Measurements from ENCODE around the gene UBE2A.

The UBE2A gene

GRCh38 chrX:119583431-119584059, 9.2 kb downstream of the UBE2A start:
- peaks cover 0 to 2% of the 10 kb centered on the region in 2 donors for H3K4me1 Mint-ChIP-seq (ENCODE audit: low read depth in 2 of 2)
- H3K27me3 Mint-ChIP-seq, result no peaks in the 10 kb centered on the region
- H3K4me3 Mint-ChIP-seq, result no peak overlapping the region
- H3K36me3 Mint-ChIP-seq (ENCODE audit: insufficient read depth), result no peaks in the 10 kb centered on the region
- ATAC-seq (replicated peaks), result no peak
- no peak for DNase-seq
- peak overlapping the region; percentile 39 to 68 for H3K27ac Mint-ChIP-seq
- no peaks in the 10 kb centered on the region for H3K9me3 Mint-ChIP-seq

DNA sequence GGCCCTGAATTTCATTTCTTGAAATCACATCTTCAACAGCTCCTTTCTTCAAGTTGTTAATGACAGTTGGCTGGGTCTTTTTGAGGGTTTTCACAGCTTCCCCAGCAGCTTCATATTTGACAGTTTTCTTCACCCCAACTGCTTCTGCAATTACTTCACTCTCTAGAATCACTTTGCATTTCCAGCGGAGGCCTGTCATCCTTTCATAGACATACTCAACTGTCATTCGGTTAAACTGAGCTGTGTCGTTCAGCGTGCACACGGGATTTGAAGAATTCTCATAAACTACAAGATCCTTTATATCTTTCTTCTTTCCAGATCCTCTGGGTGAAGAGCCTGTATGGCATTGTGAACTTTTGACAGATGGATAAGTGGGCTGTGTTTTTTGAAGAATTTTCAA, 15.4 kb downstream of the UBE2A start:
- Mint-ChIP-seq H3K9me3 (no peaks in the 10 kb centered on the region), H3K4me3 (no peak overlapping the region), H3K27ac (peak overlapping the region in 1 of 2 donors; percentile 56), H3K27me3 (no peaks in the 10 kb centered on the region), H3K36me3 (ENCODE audit: insufficient read depth) (peaks cover 33% of the 10 kb centered on the region), H3K4me1 (ENCODE audit: low read depth in 2 of 2) (peaks cover 0 to 5% of the 10 kb centered on the region in 2 donors)
- ATAC-seq (replicated peaks), result no peak
- DNase-seq, result no peak

DNA sequence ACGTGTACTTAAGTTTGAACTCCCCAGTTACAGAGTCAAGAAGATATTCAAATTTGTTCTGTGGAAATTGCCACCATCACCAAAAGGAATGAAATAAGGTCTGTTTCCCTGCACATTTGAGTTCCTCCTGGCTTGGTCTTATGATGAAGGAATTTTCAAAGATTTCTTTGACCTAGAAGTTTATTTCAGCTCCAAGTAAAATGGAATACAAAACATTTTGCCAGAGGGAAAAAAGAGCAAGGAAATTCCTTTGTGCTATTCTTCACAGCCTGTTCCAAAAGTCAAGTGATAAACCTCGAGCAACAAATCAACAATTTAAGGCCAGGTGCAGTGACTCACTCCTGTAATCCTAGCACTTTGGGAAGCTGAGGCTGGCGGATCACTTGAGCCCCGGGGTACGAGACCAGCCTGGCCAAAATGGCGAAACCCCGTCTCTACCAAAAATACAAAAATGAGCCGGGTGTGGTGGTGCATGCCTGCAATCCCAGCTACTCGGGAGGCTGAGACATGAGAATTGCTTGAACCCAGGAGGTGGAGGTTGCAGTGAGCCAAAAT, 28.4 kb downstream of the UBE2A start:
- Mint-ChIP-seq H3K4me1 (ENCODE audit: low read depth in 2 of 2) (peaks cover 12 to 16% of the 10 kb centered on the region in 2 donors), H3K9me3 (no peaks in the 10 kb centered on the region), H3K36me3 (ENCODE audit: insufficient read depth) (peaks cover 24% of the 10 kb centered on the region), H3K27ac (no peak overlapping the region), H3K4me3 (no peak overlapping the region), H3K27me3 (no peaks in the 10 kb centered on the region)
- ATAC-seq (replicated peaks) (no peak), DNase-seq (no peak)

DNA sequence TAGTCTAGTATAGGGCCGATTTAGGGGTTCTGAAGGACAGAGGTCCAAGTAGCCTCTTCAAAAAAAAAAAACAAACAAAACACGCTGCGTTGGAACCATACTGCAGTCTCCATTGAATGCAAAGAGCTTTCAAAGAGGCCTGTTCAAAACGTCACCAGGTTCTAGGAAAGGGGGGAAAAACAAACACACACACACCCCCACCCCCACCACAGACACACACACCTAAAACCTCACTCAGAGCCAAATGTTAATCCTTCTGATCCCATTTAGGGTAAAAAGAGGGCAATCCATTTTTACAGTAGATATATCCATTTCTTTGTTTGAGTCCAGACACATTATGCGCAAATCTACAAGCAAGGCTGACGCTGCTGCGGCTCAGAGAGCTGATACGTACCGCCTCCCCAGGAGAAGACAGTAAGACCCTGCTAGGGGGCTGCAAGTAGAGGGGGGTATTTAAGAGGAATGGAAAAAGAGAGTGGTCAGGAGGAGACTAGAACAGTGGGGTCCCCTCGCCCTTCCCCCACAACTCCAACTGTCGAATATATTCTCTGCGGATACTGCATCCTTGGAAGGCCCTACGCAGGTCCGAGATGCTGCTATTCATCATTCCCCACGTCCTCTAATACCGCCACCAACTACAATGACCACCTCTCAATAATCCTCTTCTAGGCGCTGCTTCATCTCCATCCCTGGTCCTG, 30.6 kb downstream of the UBE2A start:
- no peak for DNase-seq
- H3K4me1 Mint-ChIP-seq (ENCODE audit: low read depth in 2 of 2), result peaks cover 12% of the 10 kb centered on the region in 2 donors

GRCh38 chrX:119605464-119606279, 31.3 kb downstream of the UBE2A start:
- Mint-ChIP-seq H3K27me3 (no peaks in the 10 kb centered on the region), H3K36me3 (ENCODE audit: insufficient read depth) (peaks cover 20% of the 10 kb centered on the region), H3K9me3 (no peaks in the 10 kb centered on the region), H3K4me1 (ENCODE audit: low read depth in 2 of 2) (peaks cover 15 to 16% of the 10 kb centered on the region in 2 donors), H3K27ac (peak overlapping the region; percentile 95 to 97), H3K4me3 (peak overlapping the region; percentile 93 to 96)
- DNase-seq (peak in 2 of 3 experiments; percentile 27 to 30), ATAC-seq (replicated peaks) (peak; percentile 62)

More for the DNA sequence above, 30.6 kb downstream of the UBE2A start:
- Mint-ChIP-seq H3K27ac (peak overlapping the region; percentile 95 to 96), H3K4me3 (peak overlapping the region; percentile 93 to 96), H3K9me3 (no peaks in the 10 kb centered on the region), H3K27me3 (no peaks in the 10 kb centered on the region), H3K36me3 (ENCODE audit: insufficient read depth) (peaks cover 24% of the 10 kb centered on the region)
- ATAC-seq (replicated peaks), result no peak

GRCh38 chrX:119606280-119607017, 32.1 kb downstream of the UBE2A start, which contains the start of gene NKRF:
NKRF (minus strand) TSS chrX:119606424.
- Mint-ChIP-seq H3K27me3 (no peaks in the 10 kb centered on the region), H3K4me3 (peak within 1 kb of the TSS; percentile 93 to 96), H3K9me3 (no peaks in the 10 kb centered on the region), H3K36me3 (ENCODE audit: insufficient read depth) (peaks cover 13% of the 10 kb centered on the region), H3K27ac (peak within 1 kb of the TSS; percentile 95 to 97), H3K4me1 (ENCODE audit: low read depth in 2 of 2) (peaks cover 15 to 16% of the 10 kb centered on the region in 2 donors)
- DNase-seq (peak; percentile 84 to 89 (median 87)), ATAC-seq (replicated peaks) (peak; percentile 76)

DNA sequence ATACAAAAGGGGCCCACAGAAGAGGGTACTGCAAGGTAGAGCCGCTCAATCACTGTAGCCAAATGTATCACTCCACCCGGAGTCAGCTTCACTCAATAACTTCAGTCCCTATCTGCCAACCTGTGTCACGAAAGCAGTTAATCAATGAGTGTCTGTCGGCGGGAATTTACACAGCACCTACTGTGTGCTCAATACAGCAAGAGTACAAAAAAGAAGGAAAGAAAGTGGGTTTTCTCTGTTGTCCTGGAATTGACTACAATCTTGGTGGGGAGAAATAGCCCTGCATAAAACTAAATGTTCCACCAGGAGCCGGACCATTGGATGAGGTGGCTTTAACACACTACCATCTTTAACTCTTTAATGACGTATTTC, 32.6 kb downstream of the UBE2A start:
- Mint-ChIP-seq H3K9me3 (no peaks in the 10 kb centered on the region), H3K27me3 (no peaks in the 10 kb centered on the region), H3K36me3 (ENCODE audit: insufficient read depth) (peaks cover 13% of the 10 kb centered on the region), H3K4me1 (ENCODE audit: low read depth in 2 of 2) (peaks cover 13 to 16% of the 10 kb centered on the region in 2 donors), H3K4me3 (peak overlapping the region; percentile 93 to 96), H3K27ac (peak overlapping the region; percentile 95 to 97)
- DNase-seq, result no peak
- ATAC-seq (replicated peaks), result no peak

- ATAC-seq (replicated peaks) (no peak), DNase-seq (no peak)
- H3K4me1 Mint-ChIP-seq (ENCODE audit: low read depth in 2 of 2), result peaks cover 4 to 5% of the 10 kb centered on the region in 2 donors
- peak overlapping the region in 1 of 2 donors; percentile 32 for H3K27ac Mint-ChIP-seq
- H3K36me3 Mint-ChIP-seq (ENCODE audit: insufficient read depth), result peaks cover 11% of the 10 kb centered on the region
- no peak overlapping the region for H3K4me3 Mint-ChIP-seq
- no peaks in the 10 kb centered on the region for H3K27me3 Mint-ChIP-seq
- H3K9me3 Mint-ChIP-seq, result no peaks in the 10 kb centered on the region
Measured at GRCh38 chrX:119614776-119615175, 40.4 kb downstream of the UBE2A start.

DNA sequence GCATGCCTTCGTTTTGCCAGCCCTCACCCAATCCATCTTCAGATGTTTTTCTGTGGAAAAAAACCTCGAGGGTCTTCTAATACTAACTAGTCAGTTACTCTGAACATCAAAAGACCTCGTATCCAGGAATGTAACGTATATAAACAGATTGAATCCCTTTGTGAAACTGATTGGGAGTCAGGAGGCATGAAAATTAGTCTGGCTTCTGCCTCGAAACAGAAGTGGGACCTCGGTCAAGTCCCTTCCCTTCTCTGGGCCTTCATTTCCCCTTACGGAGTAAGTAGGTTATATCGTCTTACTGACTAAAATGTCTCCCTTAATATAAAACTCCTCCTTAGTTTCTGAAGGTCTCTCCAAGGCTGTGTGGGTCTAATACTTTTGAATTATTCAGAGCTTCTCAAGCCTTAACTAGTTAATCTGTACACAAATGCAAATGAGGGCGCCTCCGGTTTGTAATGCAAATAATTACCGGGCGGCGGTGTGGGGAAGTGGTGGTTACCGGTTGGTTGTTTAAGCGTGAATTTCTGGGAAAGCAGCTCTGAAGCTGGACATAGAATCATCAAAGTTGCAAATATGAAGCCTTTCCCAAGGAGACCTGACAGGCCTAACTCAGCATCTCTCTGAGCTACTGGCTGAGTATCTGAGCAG, 43.3 kb downstream of the UBE2A start:
- no peak overlapping the region for H3K27ac Mint-ChIP-seq
- peaks cover 0 to 2% of the 10 kb centered on the region in 2 donors for H3K4me1 Mint-ChIP-seq (ENCODE audit: low read depth in 2 of 2)
- no peak overlapping the region for H3K4me3 Mint-ChIP-seq
- H3K9me3 Mint-ChIP-seq, result no peaks in the 10 kb centered on the region
- no peak for DNase-seq
- H3K27me3 Mint-ChIP-seq, result no peaks in the 10 kb centered on the region
- H3K36me3 Mint-ChIP-seq (ENCODE audit: insufficient read depth), result peaks cover 23% of the 10 kb centered on the region
- ATAC-seq (replicated peaks), result no peak

DNA sequence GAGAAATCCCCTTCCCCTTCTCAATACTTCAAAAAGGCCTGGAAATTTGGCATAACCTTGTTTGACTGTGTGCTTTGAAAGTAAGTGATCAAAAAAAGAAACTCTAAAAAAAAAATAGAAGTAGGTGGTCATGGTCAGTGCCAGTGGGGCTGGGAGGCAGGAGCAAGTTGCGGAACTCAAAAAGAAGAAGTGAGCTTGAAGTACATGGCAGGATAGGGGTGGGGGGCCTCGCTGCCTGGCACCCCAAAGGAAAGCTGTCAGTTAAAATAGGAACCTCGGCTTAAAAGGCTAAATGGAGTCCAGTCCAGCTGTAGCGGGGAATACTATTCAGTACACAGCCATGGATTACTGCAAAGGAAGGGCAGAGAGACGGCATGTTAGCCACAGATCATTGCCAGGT, 44.1 kb downstream of the UBE2A start:
- H3K9me3 Mint-ChIP-seq, result no peaks in the 10 kb centered on the region
- H3K4me1 Mint-ChIP-seq (ENCODE audit: low read depth in 2 of 2), result peaks cover 0 to 2% of the 10 kb centered on the region in 2 donors
- no peak for DNase-seq
- no peak overlapping the region for H3K4me3 Mint-ChIP-seq
- ATAC-seq (replicated peaks), result no peak
- H3K36me3 Mint-ChIP-seq (ENCODE audit: insufficient read depth), result peaks cover 29% of the 10 kb centered on the region
- H3K27me3 Mint-ChIP-seq, result no peaks in the 10 kb centered on the region
- no peak overlapping the region for H3K27ac Mint-ChIP-seq

DNA sequence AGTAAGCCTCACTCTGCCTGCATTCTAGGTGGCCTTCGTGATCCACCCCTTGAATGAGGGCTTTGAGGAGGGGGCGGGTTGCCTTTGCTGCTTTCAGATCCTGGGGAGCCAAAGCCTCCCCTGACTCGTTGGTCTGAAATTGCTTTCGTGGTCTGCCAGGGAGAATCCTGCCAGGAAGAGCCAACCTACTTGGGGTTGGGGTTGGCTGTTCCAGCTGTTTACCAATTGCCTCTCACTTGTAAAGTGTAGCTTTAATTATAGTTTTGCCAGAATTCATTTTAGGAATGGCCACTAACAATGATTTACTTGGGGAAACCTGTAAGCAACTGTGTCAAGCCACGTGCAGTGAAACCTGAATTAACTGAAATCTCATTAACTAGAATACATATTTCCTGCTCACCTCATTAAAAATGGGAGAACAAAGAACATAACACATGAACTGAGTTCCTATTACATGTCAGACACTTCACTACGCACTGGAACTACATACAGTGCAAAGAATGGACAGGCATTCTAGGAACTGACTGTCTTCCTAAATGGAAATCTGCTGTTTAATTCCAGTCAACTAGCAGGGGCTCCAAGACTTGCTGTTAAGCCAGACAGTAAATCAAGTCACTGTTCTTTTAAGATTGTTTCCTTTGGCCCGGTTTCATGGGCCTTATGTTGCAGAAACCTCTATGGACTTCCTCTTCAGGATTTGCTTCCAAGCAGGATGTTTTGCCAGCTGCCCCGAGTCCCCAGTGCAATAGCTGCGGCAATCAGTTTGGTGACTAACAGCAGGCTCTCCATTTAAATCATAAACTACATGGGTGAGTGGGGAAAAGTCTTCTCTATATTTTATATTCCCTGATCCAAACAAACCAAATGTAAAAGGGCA, 48.2 kb downstream of the UBE2A start:
- no peaks in the 10 kb centered on the region for H3K27me3 Mint-ChIP-seq

DNA sequence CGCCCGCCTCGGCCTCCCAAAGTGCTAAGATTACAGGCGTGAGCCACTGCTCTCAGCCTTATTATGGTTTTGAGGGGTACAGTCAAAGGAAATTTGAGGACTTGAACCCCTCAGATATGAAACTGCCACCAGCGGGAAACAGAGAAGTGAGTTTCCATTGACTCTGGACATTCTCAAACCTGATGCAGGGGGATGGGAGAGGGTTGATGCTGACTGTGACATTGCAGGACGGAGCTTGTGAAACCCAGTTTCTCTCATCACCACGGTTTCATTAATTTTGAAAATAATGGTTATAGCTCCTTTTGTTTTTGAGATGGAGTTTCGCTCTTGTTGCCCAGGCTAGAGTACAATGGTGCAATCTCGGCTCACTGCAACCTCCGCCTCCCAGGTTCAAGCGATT, 50.1 kb downstream of the UBE2A start:
- no peaks in the 10 kb centered on the region for H3K27me3 Mint-ChIP-seq
- ATAC-seq (replicated peaks), result no peak
- no peak for DNase-seq
- H3K27ac Mint-ChIP-seq, result no peak overlapping the region
- H3K4me1 Mint-ChIP-seq (ENCODE audit: low read depth in 2 of 2), result no peaks in the 10 kb centered on the region
- no peaks in the 10 kb centered on the region for H3K9me3 Mint-ChIP-seq
- H3K4me3 Mint-ChIP-seq, result no peak overlapping the region
- H3K36me3 Mint-ChIP-seq (ENCODE audit: insufficient read depth), result peaks cover 67% of the 10 kb centered on the region

More for the DNA sequence above, 48.2 kb downstream of the UBE2A start:
- Mint-ChIP-seq H3K4me3 (no peak overlapping the region), H3K36me3 (ENCODE audit: insufficient read depth) (peaks cover 52% of the 10 kb centered on the region), H3K4me1 (ENCODE audit: low read depth in 2 of 2) (no peaks in the 10 kb centered on the region), H3K9me3 (no peaks in the 10 kb centered on the region), H3K27ac (no peak overlapping the region)
- ATAC-seq (replicated peaks) (no peak), DNase-seq (no peak)
